NCI-H187 (cell line): ENCODE results near the gene TCF19.
"Not testable (repeated sequence)": the region's sequence is repeated elsewhere in the genome, so short reads cannot be mapped to it uniquely, and the experiment has no call there.

Experiments used
- DNase-seq, 2 experiments: peaks; one replicate each; lab custom pipeline; 2025; lab: John Stamatoyannopoulos, UW

Gene TCF19

GRCh38 chr6:31183287-31183686, 24.9 kb downstream of the TCF19 start:
- DNase-seq, result not testable (repeated sequence)

- DNase-seq, result not testable (repeated sequence)
Observed at GRCh38 chr6:31183859-31184258, 25.5 kb downstream of the TCF19 start.

GRCh38 chr6:31185695-31186051, 27.3 kb downstream of the TCF19 start:
- DNase-seq, result not testable (repeated sequence)

GRCh38 chr6:31186052-31186734, 27.8 kb downstream of the TCF19 start:
- DNase-seq, result no peak

GRCh38 chr6:31187780-31188194, 29.4 kb downstream of the TCF19 start:
- DNase-seq, result no peak

GRCh38 chr6:31189223-31189622, 30.8 kb downstream of the TCF19 start:
- not testable (repeated sequence) for DNase-seq

GRCh38 chr6:31190488-31190887, 32.1 kb downstream of the TCF19 start:
- DNase-seq, result no peak

- DNase-seq, result not testable (repeated sequence)
Observed at GRCh38 chr6:31192431-31193105, 34.2 kb downstream of the TCF19 start.

GRCh38 chr6:31193206-31193605, 34.8 kb downstream of the TCF19 start:
- no peak for DNase-seq

GRCh38 chr6:31194061-31194834, 35.9 kb downstream of the TCF19 start:
- DNase-seq, result no peak

GRCh38 chr6:31195308-31195979, 37.1 kb downstream of the TCF19 start:
- DNase-seq, result not testable (repeated sequence)

GRCh38 chr6:31196251-31197022, 38.0 kb downstream of the TCF19 start:
- not testable (repeated sequence) for DNase-seq

GRCh38 chr6:31197559-31198305, 39.3 kb downstream of the TCF19 start:
- DNase-seq, result peak; percentile 89 to 93

- DNase-seq, result not testable (repeated sequence)
Observed at GRCh38 chr6:31199105-31199452, 40.7 kb downstream of the TCF19 start.

GRCh38 chr6:31202259-31203166, 44.1 kb downstream of the TCF19 start:
- no peak for DNase-seq

GRCh38 chr6:31203345-31203979, 45.1 kb downstream of the TCF19 start:
- DNase-seq, result peak in 1 of 2 experiments; percentile 48

- no peak for DNase-seq
Observed at GRCh38 chr6:31204751-31205145, 46.4 kb downstream of the TCF19 start.

- no peak for DNase-seq
Observed at GRCh38 chr6:31205638-31206037, 47.2 kb downstream of the TCF19 start.

- DNase-seq, result no peak
Observed at GRCh38 chr6:31208506-31208905, 50.1 kb downstream of the TCF19 start.
